ENCODE measurements around the gene C1orf198.

C1orf198 gene

DNA sequence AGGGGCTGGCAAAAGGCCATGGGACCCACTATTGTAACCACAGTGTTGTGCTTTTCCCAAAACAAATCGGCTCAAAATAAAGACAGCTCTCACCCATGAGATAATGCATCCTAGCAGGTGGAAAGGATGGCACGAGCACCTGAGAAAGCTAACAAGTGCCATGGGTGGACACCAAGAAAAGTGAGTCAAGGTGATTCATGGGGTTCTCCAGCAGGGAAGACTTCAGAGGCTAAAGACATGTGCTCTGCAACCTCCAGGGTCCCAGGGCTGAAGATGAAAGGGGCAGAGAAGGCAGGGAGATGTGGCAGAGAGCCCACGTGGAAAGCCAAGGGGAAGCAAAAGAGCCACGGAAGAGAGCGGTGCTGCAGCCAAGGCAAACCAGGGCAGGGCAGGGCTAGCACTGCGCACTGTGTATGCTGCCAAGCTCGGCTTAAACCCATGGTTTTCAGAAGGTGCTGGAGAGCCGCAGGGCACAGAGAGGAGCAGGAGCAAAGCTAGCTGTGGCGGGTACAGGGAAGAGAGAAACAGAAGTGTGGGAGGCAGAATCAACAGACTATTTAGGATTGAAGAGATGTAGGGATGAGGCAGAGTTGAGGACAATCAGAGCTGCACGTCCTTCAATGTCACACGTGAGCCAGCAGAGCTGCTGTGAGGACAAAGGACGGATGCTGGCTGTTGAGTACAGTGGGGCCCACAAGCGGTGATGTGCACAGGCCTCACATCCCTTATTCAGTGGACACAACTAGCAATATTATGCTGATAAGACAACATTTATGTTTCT is 41.8 kb upstream of the C1orf198 start:
- no peaks in the 10 kb centered on the region for H4K20me1 ChIP-seq (ENCODE audit: control insufficient read depth, insufficient read depth, low read depth, low read length)
- no peak overlapping the region for H3K4me2 ChIP-seq (ENCODE audit: low read length)
- TF ChIP-seq EZH2phosphoT487 (IDR thresholded peaks at IDR 0.05; ENCODE audit: borderline replicate concordance, low read length) = no peak
- TF ChIP-seq, protein P1, sequence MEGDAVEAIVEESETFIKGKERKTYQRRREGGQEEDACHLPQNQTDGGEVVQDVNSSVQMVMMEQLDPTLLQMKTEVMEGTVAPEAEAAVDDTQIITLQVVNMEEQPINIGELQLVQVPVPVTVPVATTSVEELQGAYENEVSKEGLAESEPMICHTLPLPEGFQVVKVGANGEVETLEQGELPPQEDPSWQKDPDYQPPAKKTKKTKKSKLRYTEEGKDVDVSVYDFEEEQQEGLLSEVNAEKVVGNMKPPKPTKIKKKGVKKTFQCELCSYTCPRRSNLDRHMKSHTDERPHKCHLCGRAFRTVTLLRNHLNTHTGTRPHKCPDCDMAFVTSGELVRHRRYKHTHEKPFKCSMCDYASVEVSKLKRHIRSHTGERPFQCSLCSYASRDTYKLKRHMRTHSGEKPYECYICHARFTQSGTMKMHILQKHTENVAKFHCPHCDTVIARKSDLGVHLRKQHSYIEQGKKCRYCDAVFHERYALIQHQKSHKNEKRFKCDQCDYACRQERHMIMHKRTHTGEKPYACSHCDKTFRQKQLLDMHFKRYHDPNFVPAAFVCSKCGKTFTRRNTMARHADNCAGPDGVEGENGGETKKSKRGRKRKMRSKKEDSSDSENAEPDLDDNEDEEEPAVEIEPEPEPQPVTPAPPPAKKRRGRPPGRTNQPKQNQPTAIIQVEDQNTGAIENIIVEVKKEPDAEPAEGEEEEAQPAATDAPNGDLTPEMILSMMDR (IDR thresholded peaks at IDR 0.05; ENCODE audit: low read depth, low read length, poor library complexity, severe bottlenecking) = no peak
- H3K36me3 ChIP-seq (ENCODE audit: control insufficient read depth, low read length) = peaks cover 67% of the 10 kb centered on the region
- no peaks in the 10 kb centered on the region for H3F3A ChIP-seq (ENCODE audit: control insufficient read depth, insufficient read depth)
- no peaks in the 10 kb centered on the region for H3K9me2 ChIP-seq (replicated peaks; ENCODE audit: control insufficient read depth, low read length)
- H3K9me3 ChIP-seq (ENCODE audit: control insufficient read depth, insufficient read depth, low read length) = no peaks in the 10 kb centered on the region
- no peaks in the 10 kb centered on the region for H3K4me1 ChIP-seq (ENCODE audit: control insufficient read depth, low read length)
- no peaks in the 10 kb centered on the region for H3K79me2 ChIP-seq (ENCODE audit: control insufficient read depth, low read length)
- no peak overlapping the region for H3K27ac ChIP-seq (ENCODE audit: low read depth, low read length)
- H3K4me3 ChIP-seq (ENCODE audit: low read length) = no peak overlapping the region
- no peaks in the 10 kb centered on the region for H3K27me3 ChIP-seq (ENCODE audit: control insufficient read depth, low read length)

DNA sequence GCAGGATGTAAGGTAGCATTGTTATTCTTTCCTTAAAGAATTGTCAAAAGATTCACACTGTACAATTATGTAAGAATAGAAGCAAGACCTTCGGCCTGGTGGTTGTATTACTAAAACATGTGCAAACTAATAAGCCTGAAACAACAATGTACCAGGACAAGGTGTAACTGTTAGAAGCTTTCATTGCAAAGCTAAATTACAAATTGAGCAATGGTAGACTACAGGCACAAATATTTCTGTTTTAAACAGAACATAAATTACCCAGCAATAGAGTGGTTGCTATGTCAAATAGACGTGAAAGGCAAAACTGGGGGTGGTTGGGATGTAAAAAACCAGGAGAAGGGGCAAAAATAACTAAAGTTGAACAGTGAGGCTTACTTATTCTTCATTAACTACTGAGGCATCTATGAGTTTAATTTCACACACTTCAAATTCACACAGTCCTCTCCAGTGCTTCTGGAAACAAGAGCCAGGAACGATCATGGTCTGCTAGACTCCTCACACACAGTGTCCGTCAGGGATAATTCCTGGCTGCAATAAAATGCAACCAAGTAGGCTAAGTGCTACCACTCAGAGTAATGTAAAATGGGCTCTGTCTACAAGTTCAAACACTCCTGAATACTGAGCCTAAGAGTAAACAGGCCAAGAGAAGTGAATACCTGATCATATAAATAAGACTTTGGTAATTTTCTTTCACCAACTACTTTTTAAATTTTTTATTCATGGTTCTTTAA is 39.3 kb upstream of the C1orf198 start:
- H3K9me3 ChIP-seq (ENCODE audit: control insufficient read depth, insufficient read depth, low read length) = no peaks in the 10 kb centered on the region
- H3F3A ChIP-seq (ENCODE audit: control insufficient read depth, insufficient read depth) = no peaks in the 10 kb centered on the region
- H3K4me2 ChIP-seq (ENCODE audit: low read length) = no peak overlapping the region
- no peaks in the 10 kb centered on the region for H3K9me2 ChIP-seq (replicated peaks; ENCODE audit: control insufficient read depth, low read length)
- H3K36me3 ChIP-seq (ENCODE audit: control insufficient read depth, low read length) = peaks cover 52% of the 10 kb centered on the region
- TF ChIP-seq, protein P1 (IDR thresholded peaks at IDR 0.05; ENCODE audit: low read depth, low read length, poor library complexity, severe bottlenecking) = no peak
- TF ChIP-seq EZH2phosphoT487 (IDR thresholded peaks at IDR 0.05; ENCODE audit: borderline replicate concordance, low read length) = no peak
- H3K4me3 ChIP-seq (ENCODE audit: low read length) = no peak overlapping the region
- H3K27ac ChIP-seq (ENCODE audit: low read depth, low read length) = no peak overlapping the region
- no peaks in the 10 kb centered on the region for H4K20me1 ChIP-seq (ENCODE audit: control insufficient read depth, insufficient read depth, low read depth, low read length)
- H3K79me2 ChIP-seq (ENCODE audit: control insufficient read depth, low read length) = no peaks in the 10 kb centered on the region
- no peaks in the 10 kb centered on the region for H3K27me3 ChIP-seq (ENCODE audit: control insufficient read depth, low read length)
- no peaks in the 10 kb centered on the region for H3K4me1 ChIP-seq (ENCODE audit: control insufficient read depth, low read length)

DNA sequence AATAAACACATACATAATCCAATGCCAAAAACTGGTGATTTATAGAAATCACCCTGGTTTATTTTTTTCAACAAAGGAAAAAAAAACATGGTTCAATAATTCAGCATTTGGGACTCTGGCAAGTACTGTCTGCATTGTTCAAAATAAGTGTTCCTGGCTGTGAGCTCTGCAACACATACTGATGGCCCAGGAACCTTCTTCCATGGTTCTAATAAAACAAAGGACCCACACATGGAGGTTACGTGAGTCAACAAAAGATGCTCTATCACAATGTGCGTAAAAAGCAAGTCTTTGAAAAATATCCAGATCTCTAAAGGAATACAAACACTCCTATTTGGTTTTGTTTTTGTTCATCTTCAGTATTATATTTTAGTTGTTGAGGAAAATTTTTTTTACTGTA is 37.9 kb upstream of the C1orf198 start:
- H3K79me2 ChIP-seq (ENCODE audit: control insufficient read depth, low read length) = no peaks in the 10 kb centered on the region
- H3K36me3 ChIP-seq (ENCODE audit: control insufficient read depth, low read length) = peaks cover 43% of the 10 kb centered on the region
- H3K27me3 ChIP-seq (ENCODE audit: control insufficient read depth, low read length) = no peaks in the 10 kb centered on the region
- no peaks in the 10 kb centered on the region for H3K4me1 ChIP-seq (ENCODE audit: control insufficient read depth, low read length)
- no peak overlapping the region for H3K4me2 ChIP-seq (ENCODE audit: low read length)
- H3K9me2 ChIP-seq (replicated peaks; ENCODE audit: control insufficient read depth, low read length) = no peaks in the 10 kb centered on the region
- no peak overlapping the region for H3K27ac ChIP-seq (ENCODE audit: low read depth, low read length)
- H3K4me3 ChIP-seq (ENCODE audit: low read length) = no peak overlapping the region
- H3K9me3 ChIP-seq (ENCODE audit: control insufficient read depth, insufficient read depth, low read length) = no peaks in the 10 kb centered on the region
- TF ChIP-seq, protein P1 (IDR thresholded peaks at IDR 0.05; ENCODE audit: low read depth, low read length, poor library complexity, severe bottlenecking) = no peak
- TF ChIP-seq EZH2phosphoT487 (IDR thresholded peaks at IDR 0.05; ENCODE audit: borderline replicate concordance, low read length) = no peak
- no peaks in the 10 kb centered on the region for H4K20me1 ChIP-seq (ENCODE audit: control insufficient read depth, insufficient read depth, low read depth, low read length)
- no peaks in the 10 kb centered on the region for H3F3A ChIP-seq (ENCODE audit: control insufficient read depth, insufficient read depth)
